H1 (cell line): ENCODE measurements around the gene DYSF. TPM values are rescaled to one million over a fixed set of nuclear protein-coding genes. Genes with fewer than 3 reads are reported as not detected.

ENCODE experiments used
- CTCF ChIA-PET: fragments of 300-600 bp; sonication (Branson Sonifier 250); formaldehyde crosslinking; loops from one replicate; lab custom pipeline; 2021; ENCODE audit not compliant: partially characterized antibody; lab: Charles Lee
- POLR2A ChIA-PET: fragments of 300-600 bp; sonication (Branson Sonifier 250); formaldehyde crosslinking; loops from one replicate; lab custom pipeline; 2021; ENCODE audit warnings: inconsistent platforms; ENCODE audit not compliant: partially characterized antibody; lab: Charles Lee
- DNase-seq, 2 experiments: peaks; one replicate each; pipeline versions ENCODE4 v3.0.0 to v3.0.0-alpha.2; 2010 to 2022; ENCODE audit warnings: low spot score in 2 of 2, low read depth in 1 of 2, mixed read lengths in 1 of 2
- FAIRE-seq: peaks from 2 replicates; lab custom pipeline; 2011; peaks lifted over from hg19 to GRCh38; lab: Jason Lieb, UNC
- H2AFZ ChIP-seq: 2 replicates; pipeline ENCODE4 v1.8.1; 2012; ENCODE audit warnings: low read length, inconsistent platforms
- H2AK5ac ChIP-seq: 2 replicates; pipeline ENCODE4 v1.6.1; 2013; ENCODE audit warnings: low read depth, low read length
- H2BK120ac ChIP-seq: replicated peaks from 2 replicates; pipeline ENCODE3; 2013; ENCODE audit warnings: low read depth, low read length, inconsistent platforms
- H2BK12ac ChIP-seq: 2 replicates; pipeline ENCODE4 v1.6.1; 2013; ENCODE audit warnings: low read depth, low read length
- H2BK15ac ChIP-seq: 2 replicates; pipeline ENCODE4 v1.6.1; 2013; ENCODE audit warnings: low read length
- H2BK20ac ChIP-seq: 2 replicates; pipeline ENCODE4 v1.6.1; 2013; ENCODE audit warnings: low read length
- H2BK5ac ChIP-seq: 2 replicates; pipeline ENCODE4 v1.6.1; 2013; ENCODE audit warnings: low read depth, low read length
- H3K14ac ChIP-seq: 2 replicates; pipeline ENCODE4 v1.6.1; 2013; ENCODE audit warnings: inconsistent platforms; ENCODE audit not compliant: insufficient read length
- H3K18ac ChIP-seq: 2 replicates; pipeline ENCODE4 v1.6.1; 2013; ENCODE audit warnings: low read length; ENCODE audit errors: extremely low read depth
- H3K23ac ChIP-seq: 2 replicates; pipeline ENCODE4 v1.6.1; 2013; ENCODE audit warnings: inconsistent platforms; ENCODE audit not compliant: insufficient read length
- H3K23me2 ChIP-seq: 2 replicates; pipeline ENCODE4 v1.6.1; 2013; ENCODE audit warnings: low read depth, low read length
- H3K27ac ChIP-seq: 2 replicates; pipeline ENCODE4 v1.6.1; 2011; ENCODE audit warnings: low read depth, low read length, inconsistent platforms
- H3K27me3 ChIP-seq, 4 experiments: replicated peaks in 1 of 4; 1 replicate in 1 of 4; 2 replicates in 3 of 4; pipeline versions ENCODE4 v1.6.1 to v1.8.1; 2011 to 2013; ENCODE audit warnings: low read length in 3 of 4, mild to moderate bottlenecking in 3 of 4, inconsistent platforms in 2 of 4, mixed read lengths in 2 of 4, moderate library complexity in 1 of 4; ENCODE audit not compliant: control insufficient read depth in 3 of 4, insufficient read depth in 3 of 4; ENCODE audit errors: extremely low read depth in 1 of 4
- H3K36me3 ChIP-seq, 4 experiments: 2 replicates each; pipeline versions ENCODE4 v1.6.1 to v1.8.1; 2011 to 2013; ENCODE audit warnings: mild to moderate bottlenecking in 4 of 4, low read length in 3 of 4, moderate library complexity in 2 of 4, control low read depth in 1 of 4, inconsistent platforms in 1 of 4; ENCODE audit not compliant: insufficient read depth in 4 of 4, control insufficient read depth in 2 of 4
- H3K4ac ChIP-seq: replicated peaks from 2 replicates; pipeline ENCODE3; 2013; ENCODE audit warnings: low read length, low read depth, mixed read lengths, inconsistent platforms; ENCODE audit not compliant: insufficient read length
- H3K4me1 ChIP-seq, 4 experiments: replicated peaks in 1 of 4; 1 replicate in 1 of 4; 2 replicates in 3 of 4; pipeline versions ENCODE4 v1.6.1 to v1.8.1; 2011 to 2013; ENCODE audit warnings: low read length in 3 of 4, inconsistent platforms in 2 of 4, mixed read lengths in 1 of 4; ENCODE audit not compliant: insufficient read depth in 4 of 4, control insufficient read depth in 3 of 4
- H3K4me2 ChIP-seq, 2 experiments: 2 replicates each; pipeline versions ENCODE4 v1.6.1 to v1.8.1; 2011 to 2013; ENCODE audit warnings: low read depth in 2 of 2, low read length in 2 of 2, control low read depth in 1 of 2, inconsistent platforms in 1 of 2, mild to moderate bottlenecking in 1 of 2; ENCODE audit not compliant: insufficient read depth in 1 of 2
- H3K4me3 ChIP-seq, 4 experiments: fragments of 200-600, 300-600 bp in 1 of 4; sonication (generic), shearing (Covaris generic), sonication (Bioruptor Twin) in 1 of 4; 2 replicates each; pipeline versions ENCODE4 v1.5.1 to v1.8.1; 2011 to 2016; ENCODE audit warnings: low read length in 4 of 4, low read depth in 3 of 4, control low read depth in 2 of 4, inconsistent platforms in 2 of 4, mild to moderate bottlenecking in 2 of 4, mixed read lengths in 1 of 4, moderate library complexity in 1 of 4; ENCODE audit not compliant: insufficient read depth in 2 of 4; ENCODE audit errors: extremely low read depth in 1 of 4
- H3K56ac ChIP-seq: replicated peaks from 2 replicates; pipeline ENCODE3; 2013; ENCODE audit warnings: low read depth, mild to moderate bottlenecking, mixed read lengths, low read length, inconsistent platforms; ENCODE audit not compliant: insufficient read length
- H3K79me1 ChIP-seq: 2 replicates; pipeline ENCODE4 v1.6.1; 2013; ENCODE audit warnings: low read depth, low read length, control low read depth
- H3K79me2 ChIP-seq, 2 experiments: 2 replicates each; pipeline versions ENCODE4 v1.6.1 to v1.8.1; 2012 to 2013; ENCODE audit warnings: low read length in 2 of 2, mild to moderate bottlenecking in 2 of 2, inconsistent platforms in 1 of 2; ENCODE audit not compliant: insufficient read depth in 2 of 2, control insufficient read depth in 1 of 2
- H3K9ac ChIP-seq, 4 experiments: replicated peaks in 1 of 4; 1 replicate in 1 of 4; 2 replicates in 3 of 4; pipeline versions ENCODE4 v1.6.1 to v1.8.1; 2011 to 2013; ENCODE audit warnings: low read depth in 3 of 4, low read length in 3 of 4, control low read depth in 2 of 4, mild to moderate bottlenecking in 2 of 4, moderate library complexity in 2 of 4, inconsistent platforms in 1 of 4; ENCODE audit errors: extremely low read depth in 1 of 4
- H3K9me3 ChIP-seq, 2 experiments: 2 replicates each; pipeline versions ENCODE4 v1.6.1 to v1.8.1; 2012 to 2013; ENCODE audit warnings: mild to moderate bottlenecking in 2 of 2, moderate library complexity in 2 of 2, control low read depth in 1 of 2, inconsistent platforms in 1 of 2, low read depth in 1 of 2, low read length in 1 of 2, mixed read lengths in 1 of 2; ENCODE audit not compliant: insufficient read depth in 2 of 2
- H4K20me1 ChIP-seq, 2 experiments: replicated peaks in 1 of 2; 2 replicates each; pipeline versions ENCODE3 to v1.8.1; 2011 to 2013; ENCODE audit warnings: inconsistent platforms in 2 of 2, low read length in 2 of 2, mild to moderate bottlenecking in 1 of 2; ENCODE audit not compliant: insufficient read depth in 2 of 2, control insufficient read depth in 1 of 2
- H4K5ac ChIP-seq: 2 replicates; pipeline ENCODE4 v1.6.1; 2013; ENCODE audit warnings: low read length, low read depth, mixed read lengths, inconsistent platforms; ENCODE audit not compliant: insufficient read length
- H4K8ac ChIP-seq: 2 replicates; pipeline ENCODE4 v1.8.0; 2013; ENCODE audit warnings: mild to moderate bottlenecking, moderate library complexity, low read length, inconsistent platforms; ENCODE audit not compliant: insufficient read depth; ENCODE audit errors: extremely low read depth
- H4K91ac ChIP-seq: replicated peaks from 2 replicates; pipeline ENCODE3; 2013; ENCODE audit warnings: low read length, mixed read lengths, inconsistent platforms; ENCODE audit not compliant: insufficient read length
- GTF2F1 ChIP-seq: IDR thresholded peaks from 2 replicates; pipeline ENCODE4 v1.6.1; 2012; ENCODE audit warnings: low read depth, low read length, improper control_type of control experiment, borderline replicate concordance
- JUN ChIP-seq: IDR thresholded peaks from 2 replicates; pipeline ENCODE4 v1.6.1; 2011; ENCODE audit warnings: low read depth, mild to moderate bottlenecking, improper control_type of control experiment, low read length
- JUND ChIP-seq: IDR thresholded peaks from 2 replicates; pipeline ENCODE4 v1.6.1; 2011; ENCODE audit warnings: mild to moderate bottlenecking, improper control_type of control experiment, low read length
- KDM1A ChIP-seq: fragments of 200-600, 300-600 bp; sonication (generic); IDR thresholded peaks from 2 replicates; pipeline ENCODE4 v1.7.1; 2016; ENCODE audit warnings: mild to moderate bottlenecking, low read length, borderline replicate concordance
- NRF1 ChIP-seq: IDR thresholded peaks from 2 replicates; pipeline ENCODE4 v1.6.1; 2011; ENCODE audit warnings: mild to moderate bottlenecking, low read depth, low read length, improper control_type of control experiment
- PHF8 ChIP-seq: fragments of 200-600 bp; sonication (generic); conservative IDR thresholded peaks from 2 replicates; pipeline ENCODE4 v1.7.1; 2012; ENCODE audit warnings: low read depth, mild to moderate bottlenecking, inconsistent platforms, low read length, moderate library complexity
- RAD21 ChIP-seq, 2 experiments: IDR thresholded peaks in 1 of 2; conservative IDR thresholded peaks in 1 of 2; 2 replicates each; pipeline ENCODE4 v1.6.1; 2011; ENCODE audit warnings: low read depth in 2 of 2, low read length in 2 of 2, improper control_type of control experiment in 1 of 2, inconsistent platforms in 1 of 2, mild to moderate bottlenecking in 1 of 2, moderate library complexity in 1 of 2
- SIX5 ChIP-seq: IDR thresholded peaks from 2 replicates; pipeline ENCODE4 v1.6.1; 2011; ENCODE audit warnings: mild to moderate bottlenecking, low read depth, low read length
- TAF7 ChIP-seq: optimal IDR thresholded peaks from 2 replicates; pipeline ENCODE3; 2011; ENCODE audit warnings: low read depth, mild to moderate bottlenecking, inconsistent platforms, low read length, moderate library complexity, borderline replicate concordance
- WGBS, 2 experiments: shearing (Covaris generic) in 1 of 2; methylation state at CpG; one replicate each; pipeline versions ENCODE4 v1.1.6 to v1.1.7; 2013 to 2015; ENCODE audit warnings: low lambda C conversion rate in 2 of 2, mixed read lengths in 2 of 2, inconsistent platforms in 1 of 2, low coverage in 1 of 2, missing lambda C conversion rate in 1 of 2; ENCODE audit not compliant: insufficient replicate concordance in 2 of 2, insufficient coverage in 1 of 2, insufficient read length in 1 of 2; ENCODE audit errors: extremely low coverage in 1 of 2, missing lambda C conversion rate in 1 of 2; 5-methylcytosine and 5-hydroxymethylcytosine counted together
- polyA plus RNA-seq, 7 experiments: library from polyadenylated mRNA; depleted of rRNA in 3 of 7; stranded (reverse) in 5 of 7; unstranded in 2 of 7; fragments of >200 nt in 5 of 7; fragments of 200-250 nt in 2 of 7; gene quantifications; 1 replicate in 5 of 7; 2 replicates in 1 of 7; 4 replicates in 1 of 7; pipeline versions ENCODE4 v1.2.1 to v1.2.3, GENCODE V29; 2011 to 2013; ENCODE audit warnings: missing spikeins in 2 of 7, mixed read lengths in 2 of 7
- total RNA-seq: library from RNA; stranded (reverse); fragmentation: NEBNext Ultra II Directional; extraction: Animal tissue kit (Norgen Biotek cat#: 25700); gene quantifications from 2 replicates; pipeline ENCODE4 v1.2.1, GENCODE V29; 2021
- TF ChIP-seq, protein P1 (sequence below), 3 experiments: IDR thresholded peaks; 1 replicate in 2 of 3; 2 replicates in 1 of 3; pipeline versions ENCODE4 v1.5.1 to v1.6.1; 2011; ENCODE audit warnings: low read length in 3 of 3, mild to moderate bottlenecking in 3 of 3, inconsistent platforms in 2 of 3, low read depth in 1 of 3, moderate library complexity in 1 of 3; ENCODE audit not compliant: insufficient read depth in 1 of 3; ENCODE audit errors: control extremely low read depth in 1 of 3

DYSF gene
- total and polyA plus RNA-seq, 2 of the 8 experiments (the other 6 are each of a cell fraction or from before 2014, with no cell fraction given): 5.8 to 7.1 TPM

- 84% methylated on average over 1 of the region's 1 CpG; no CpG with 5 or more reads in 1 of the 2 experiments for WGBS, 2 experiments
- POLR2A ChIA-PET: no interaction called here
- Histone ChIP-seq H2BK20ac (no peak overlapping the region), H4K91ac (no peak overlapping the region), H3K4me3 (no peak overlapping the region), H3K9me3 (no peaks in the 10 kb centered on the region), H3K14ac (no peak overlapping the region), H3K56ac (no peak overlapping the region), H3K36me3 (no peaks in the 10 kb centered on the region), H3K27ac (no peak overlapping the region), H3K23ac (no peak overlapping the region), H4K5ac (no peak overlapping the region), H2BK120ac (no peak overlapping the region), H3K18ac (no peak overlapping the region), H4K8ac (no peak overlapping the region), H3K27me3 (no peaks in the 10 kb centered on the region; a peak in 1 of 7 replicates), H3K9ac (no peak overlapping the region), H3K4me1 (no peaks in the 10 kb centered on the region), H3K79me1 (no peaks in the 10 kb centered on the region), H2BK15ac (no peak overlapping the region), H2BK5ac (no peak overlapping the region), H3K4ac (no peak overlapping the region), H2AFZ (no peak overlapping the region), H3K79me2 (no peaks in the 10 kb centered on the region), H3K4me2 (no peak overlapping the region), H2BK12ac (no peak overlapping the region), H3K23me2 (no peaks in the 10 kb centered on the region), H2AK5ac (no peak overlapping the region), H4K20me1 (no peaks in the 10 kb centered on the region)
- no peak for TF ChIP-seq SIX5
- no peak for TF ChIP-seq TAF7
- TF ChIP-seq JUND: no peak
- TF ChIP-seq KDM1A: no peak
- no peak for TF ChIP-seq GTF2F1
- no peak for TF ChIP-seq NRF1
- TF ChIP-seq JUN: no peak
- no peak for TF ChIP-seq RAD21 (IDR thresholded peaks at IDR 0.05 in 1 of 2, conservative IDR thresholded peaks at IDR 0.05 in 1 of 2; ENCODE audit: low read depth in 2 of 2, low read length in 2 of 2)
- TF ChIP-seq PHF8: no peak
- TF ChIP-seq, protein P1, sequence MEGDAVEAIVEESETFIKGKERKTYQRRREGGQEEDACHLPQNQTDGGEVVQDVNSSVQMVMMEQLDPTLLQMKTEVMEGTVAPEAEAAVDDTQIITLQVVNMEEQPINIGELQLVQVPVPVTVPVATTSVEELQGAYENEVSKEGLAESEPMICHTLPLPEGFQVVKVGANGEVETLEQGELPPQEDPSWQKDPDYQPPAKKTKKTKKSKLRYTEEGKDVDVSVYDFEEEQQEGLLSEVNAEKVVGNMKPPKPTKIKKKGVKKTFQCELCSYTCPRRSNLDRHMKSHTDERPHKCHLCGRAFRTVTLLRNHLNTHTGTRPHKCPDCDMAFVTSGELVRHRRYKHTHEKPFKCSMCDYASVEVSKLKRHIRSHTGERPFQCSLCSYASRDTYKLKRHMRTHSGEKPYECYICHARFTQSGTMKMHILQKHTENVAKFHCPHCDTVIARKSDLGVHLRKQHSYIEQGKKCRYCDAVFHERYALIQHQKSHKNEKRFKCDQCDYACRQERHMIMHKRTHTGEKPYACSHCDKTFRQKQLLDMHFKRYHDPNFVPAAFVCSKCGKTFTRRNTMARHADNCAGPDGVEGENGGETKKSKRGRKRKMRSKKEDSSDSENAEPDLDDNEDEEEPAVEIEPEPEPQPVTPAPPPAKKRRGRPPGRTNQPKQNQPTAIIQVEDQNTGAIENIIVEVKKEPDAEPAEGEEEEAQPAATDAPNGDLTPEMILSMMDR (IDR thresholded peaks at IDR 0.05; ENCODE audit: control extremely low read depth in 1 of 3, insufficient read depth in 1 of 3, low read depth in 1 of 3, low read length in 3 of 3): no peak
- FAIRE-seq: no peak
- no peak for DNase-seq
- CTCF ChIA-PET: interaction anchor here (1.1 to 21.6 kb wide), 8 partner anchors 9 to 265 kb away, joined by 3 to 211 read pairs (median 4); no protein-coding TSS in a partner anchor
These were observed 6.9 kb upstream of the DYSF start for GRCh38 chr2:71446505-71446904.
